Prostate gland (tissue), 2 donors: ENCODE data around the gene ERN1. TPM values are rescaled to one million over a fixed set of nuclear protein-coding genes. Genes with fewer than 3 reads are reported as not detected.
A peak's percentile ranks its signal among the peaks of the same experiment; 100 is the strongest.
"Not testable (repeated sequence)": the region's sequence is repeated elsewhere in the genome, so short reads cannot be mapped to it uniquely, and the experiment has no call there.

ENCODE experiments used
- DNase-seq: peaks from one replicate; pipeline ENCODE4 v3.0.0-alpha.2; 2019; ENCODE audit warnings: low spot score
- H3K27ac ChIP-seq, 2 donors: fragments of 200-600 bp; sonication (generic); 2 replicates each; pipeline ENCODE4 v1.5.1; 2017 to 2019
- H3K27me3 ChIP-seq: fragments of 200-600 bp; sonication (generic); replicated peaks from 2 replicates; pipeline ENCODE4 v1.5.1; 2019; ENCODE audit not compliant: insufficient read depth
- H3K36me3 ChIP-seq, 2 donors: fragments of 200-600 bp; sonication (generic); 1 replicate in 1 of 2; 2 replicates in 1 of 2; pipeline versions ENCODE4 v1.5.1 to v1.8.1; 2017 to 2019
- H3K4me1 ChIP-seq: fragments of 200-600 bp; sonication (generic); replicated peaks from 2 replicates; pipeline ENCODE4 v1.5.1; 2019
- H3K4me3 ChIP-seq, 2 donors: fragments of 200-600 bp; sonication (generic); 2 replicates each; pipeline ENCODE4 v1.5.1; 2017 to 2019
- H3K9me3 ChIP-seq: fragments of 200-600 bp; sonication (generic); 2 replicates; pipeline ENCODE4 v1.5.1; 2017
- POLR2A ChIP-seq: fragments of 450-650 bp; IDR thresholded peaks from one replicate; pipeline ENCODE4 v1.6.1; 2016; ENCODE audit warnings: antibody characterized with exemption, mild to moderate bottlenecking
- POLR2AphosphoS5 ChIP-seq: sonication (generic); formaldehyde crosslinking; IDR thresholded peaks from one replicate; pipeline ENCODE4 v1.6.1; 2017; ENCODE audit warnings: antibody characterized with exemption
- WGBS: methylation state at CpG from one replicate; pipeline ENCODE4 v1.1.5; 2018; 5-methylcytosine and 5-hydroxymethylcytosine counted together
- intact Hi-C: fragments of 100-400 bp; cut with DNase I; formaldehyde crosslinking; loops from one replicate; pipeline ENCODE4 v1.14.2; 2022
- total RNA-seq, 2 donors: library from RNA; depleted of rRNA; stranded (reverse); fragments of >200 nt; gene quantifications; one replicate each; pipeline ENCODE4 v1.1.0, GENCODE V29; 2016
- TF ChIP-seq, protein P1 (sequence below), 4 experiments: fragments of 200-600 bp in 2 of 4; fragments of 450-650 bp in 2 of 4; sonication (generic) in 2 of 4; IDR thresholded peaks; 1 replicate in 3 of 4; 2 replicates in 1 of 4; pipeline ENCODE4 v1.5.1; 2016 to 2019; ENCODE audit warnings: antibody characterized with exemption in 4 of 4, mild to moderate bottlenecking in 2 of 4, moderate library complexity in 2 of 4

The ERN1 gene
- 10 to 100 TPM; 14.4 to 21.4 TPM for total RNA-seq

DNA sequence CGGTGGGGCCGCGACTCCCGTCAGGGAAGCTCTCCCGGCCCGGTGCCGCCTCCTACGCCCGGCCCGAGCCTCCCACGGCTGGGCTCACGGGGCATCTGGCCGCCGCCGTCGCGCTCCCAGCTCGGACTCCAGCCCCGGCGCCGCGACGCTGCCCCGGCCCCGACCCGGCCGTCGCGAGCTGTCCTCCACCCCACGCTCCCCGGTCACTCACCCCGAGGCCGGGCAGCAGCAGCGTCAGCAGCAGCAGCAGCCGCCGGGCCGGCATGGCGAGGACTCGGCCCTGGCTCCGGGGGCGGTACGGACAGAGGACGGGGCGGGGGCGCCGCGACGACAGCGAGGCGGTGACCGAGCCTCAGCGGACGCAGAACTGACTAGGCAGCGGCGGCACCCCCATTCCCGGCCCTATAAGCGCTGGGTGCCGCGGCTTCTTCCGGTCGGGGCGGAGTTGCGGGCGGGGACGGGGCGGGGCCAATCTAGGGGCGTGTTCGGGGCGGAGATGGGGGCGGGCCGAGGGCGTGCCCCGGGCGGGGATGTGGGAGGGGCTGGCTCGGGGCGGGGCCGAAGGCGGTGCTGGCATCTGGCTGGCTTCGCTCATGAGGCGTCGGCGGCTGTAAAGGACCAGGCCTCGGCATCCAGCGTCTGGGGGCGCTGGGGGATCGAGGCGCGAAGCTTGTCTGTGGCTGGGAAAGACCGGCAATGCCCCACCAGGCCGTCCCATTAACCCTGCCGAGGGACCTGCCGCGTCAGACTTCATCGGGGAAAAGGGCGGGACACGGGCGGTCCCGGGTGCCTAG, at the start of gene ERN1:
TSS of gene ERN1 (minus strand) at position 380 of the 794 bp plus-strand sequence. CDS start at position 265, 115 bp downstream.
- Histone ChIP-seq H3K36me3 (no peaks in the 10 kb centered on the region), H3K9me3 (no peaks in the 10 kb centered on the region), H3K27me3 (no peaks in the 10 kb centered on the region), H3K4me1 (peaks cover 4% of the 10 kb centered on the region), H3K4me3 (peak within 1 kb of the TSS; percentile 78 to 90), H3K27ac (peak within 1 kb of the TSS; percentile 93 to 94)
- intact Hi-C loops, result loop anchor here (5.0 kb wide), 1 partner anchor 152 kb away; no protein-coding TSS in a partner anchor
- TF ChIP-seq POLR2AphosphoS5 (peak; percentile 74), POLR2A (peak; percentile 94)
- TF ChIP-seq, protein P1, sequence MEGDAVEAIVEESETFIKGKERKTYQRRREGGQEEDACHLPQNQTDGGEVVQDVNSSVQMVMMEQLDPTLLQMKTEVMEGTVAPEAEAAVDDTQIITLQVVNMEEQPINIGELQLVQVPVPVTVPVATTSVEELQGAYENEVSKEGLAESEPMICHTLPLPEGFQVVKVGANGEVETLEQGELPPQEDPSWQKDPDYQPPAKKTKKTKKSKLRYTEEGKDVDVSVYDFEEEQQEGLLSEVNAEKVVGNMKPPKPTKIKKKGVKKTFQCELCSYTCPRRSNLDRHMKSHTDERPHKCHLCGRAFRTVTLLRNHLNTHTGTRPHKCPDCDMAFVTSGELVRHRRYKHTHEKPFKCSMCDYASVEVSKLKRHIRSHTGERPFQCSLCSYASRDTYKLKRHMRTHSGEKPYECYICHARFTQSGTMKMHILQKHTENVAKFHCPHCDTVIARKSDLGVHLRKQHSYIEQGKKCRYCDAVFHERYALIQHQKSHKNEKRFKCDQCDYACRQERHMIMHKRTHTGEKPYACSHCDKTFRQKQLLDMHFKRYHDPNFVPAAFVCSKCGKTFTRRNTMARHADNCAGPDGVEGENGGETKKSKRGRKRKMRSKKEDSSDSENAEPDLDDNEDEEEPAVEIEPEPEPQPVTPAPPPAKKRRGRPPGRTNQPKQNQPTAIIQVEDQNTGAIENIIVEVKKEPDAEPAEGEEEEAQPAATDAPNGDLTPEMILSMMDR (IDR thresholded peaks at IDR 0.05), result peak in 2 of 4 experiments; percentile 8 to 11
- DNase-seq, result peak; percentile 95
- WGBS, result under 1% methylated on average over 71 of the region's 98 CpGs

DNA sequence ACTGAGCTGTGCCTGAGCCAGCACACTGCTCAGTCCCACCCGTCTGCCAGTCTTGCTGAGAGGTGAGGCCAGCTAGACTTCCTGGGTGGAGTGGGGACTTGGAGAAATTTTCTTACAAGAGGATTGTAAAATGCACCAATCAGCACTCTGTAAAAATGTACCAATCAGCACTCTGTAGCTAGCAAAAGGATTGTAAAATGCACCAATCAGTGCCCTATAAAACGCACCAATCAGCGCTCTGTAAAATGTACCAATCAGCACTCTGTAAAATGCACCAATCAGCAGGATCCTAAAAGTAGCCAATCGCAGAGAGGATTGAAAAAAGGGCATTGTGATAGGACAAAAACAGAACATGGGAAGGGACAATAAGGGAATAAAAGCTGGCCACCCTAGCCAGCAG, 49.1 kb upstream of the ERN1 start:
- intact Hi-C loops, H3K27ac ChIP-seq, DNase-seq: not testable (repeated sequence)

DNA sequence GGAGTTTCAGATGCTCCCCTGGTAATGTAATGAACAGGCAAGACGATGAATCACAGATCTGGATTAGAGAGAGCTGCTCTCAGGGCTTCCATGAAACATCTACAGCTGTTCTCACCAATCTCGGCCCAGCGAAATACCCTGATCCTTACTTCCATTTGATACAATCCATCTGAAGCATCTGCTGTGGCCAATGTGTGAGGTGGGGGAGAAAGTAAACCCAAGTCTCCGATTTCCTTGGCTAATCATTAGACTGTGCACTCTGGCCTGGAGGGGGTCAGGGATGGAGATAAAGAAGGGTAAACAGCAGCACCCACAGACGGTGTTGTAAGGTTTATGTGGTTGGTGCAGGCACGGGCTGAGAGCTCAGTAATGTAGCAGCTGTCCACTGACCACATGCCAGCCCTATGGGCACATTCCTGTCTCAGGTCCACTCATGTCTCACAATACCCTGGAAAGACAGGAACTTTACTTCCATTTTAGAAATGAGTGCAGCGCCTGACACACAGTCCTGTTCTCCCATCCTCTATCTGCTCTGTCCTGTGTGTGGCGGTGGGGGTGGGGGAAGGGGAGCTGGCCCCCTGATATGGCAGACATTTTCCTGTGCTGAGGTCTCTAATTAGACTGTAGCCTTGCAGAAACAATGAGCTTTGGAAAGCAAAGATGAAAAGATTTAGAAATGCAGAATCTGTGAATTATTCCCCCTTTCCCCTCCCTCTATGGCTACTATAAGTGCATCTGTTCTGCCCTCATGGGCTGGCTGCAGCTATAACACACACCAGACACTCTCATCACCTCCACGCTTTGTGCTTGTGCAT, 48.3 kb upstream of the ERN1 start:
- Histone ChIP-seq H3K27ac (no peak overlapping the region), H3K27me3 (no peaks in the 10 kb centered on the region), H3K9me3 (no peaks in the 10 kb centered on the region), H3K4me3 (no peak overlapping the region), H3K36me3 (no peaks in the 10 kb centered on the region), H3K4me1 (no peaks in the 10 kb centered on the region)
- DNase-seq, result no peak
- intact Hi-C loops, result no loop called here
- WGBS, result 74% methylated on average over 9 of the region's 9 CpGs
- TF ChIP-seq POLR2AphosphoS5, result no peak
- no peak for TF ChIP-seq POLR2A
- TF ChIP-seq, protein P1 (IDR thresholded peaks at IDR 0.05), result no peak

More for the DNA sequence above, 49.1 kb upstream of the ERN1 start:
- H3K4me1 ChIP-seq, H3K4me3 ChIP-seq, H3K27me3 ChIP-seq, H3K9me3 ChIP-seq, H3K36me3 ChIP-seq: not testable (repeated sequence)
- WGBS, result 48% methylated on average over 4 of the region's 4 CpGs

DNA sequence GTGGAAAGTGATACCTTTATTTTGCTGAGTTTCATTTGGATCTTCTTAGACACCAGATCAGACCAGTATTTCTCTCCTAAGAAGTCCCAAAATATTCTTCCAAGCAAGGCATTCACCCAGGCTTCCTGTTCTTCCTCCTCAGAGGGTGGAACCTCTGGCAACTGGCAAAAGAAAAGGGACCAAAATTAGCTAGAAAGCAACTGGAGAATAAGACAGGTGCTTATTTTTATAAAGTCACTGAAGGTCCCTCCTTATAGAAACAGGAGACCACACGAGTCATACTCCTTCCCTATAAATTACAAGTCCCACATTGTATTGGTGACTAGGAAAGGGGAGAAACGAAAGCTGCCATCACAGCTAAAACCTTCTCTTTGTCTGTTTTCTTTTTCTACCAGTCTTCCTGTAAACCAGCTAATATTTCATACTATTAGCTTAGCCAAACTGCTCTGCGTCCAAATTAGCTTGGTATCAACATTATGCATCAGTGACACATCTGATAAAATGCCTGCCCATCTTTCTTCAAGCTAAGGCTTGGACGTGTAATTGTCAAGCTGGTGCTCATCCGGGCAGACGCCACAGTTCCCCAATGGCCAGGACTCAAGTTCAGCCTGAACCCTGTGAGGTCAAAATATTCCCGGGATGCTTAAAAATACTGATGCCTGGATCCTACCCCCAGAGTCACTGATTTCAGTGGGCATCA, 47.5 kb upstream of the ERN1 start:
- Histone ChIP-seq H3K27me3 (no peaks in the 10 kb centered on the region), H3K4me1 (no peaks in the 10 kb centered on the region), H3K36me3 (no peaks in the 10 kb centered on the region), H3K9me3 (no peaks in the 10 kb centered on the region), H3K4me3 (no peak overlapping the region), H3K27ac (no peak overlapping the region)
- 79% methylated on average over 7 of the region's 7 CpGs for WGBS
- TF ChIP-seq POLR2AphosphoS5, result no peak
- no peak for TF ChIP-seq POLR2A
- TF ChIP-seq, protein P1 (IDR thresholded peaks at IDR 0.05), result no peak
- intact Hi-C loops, result no loop called here
- DNase-seq, result no peak

DNA sequence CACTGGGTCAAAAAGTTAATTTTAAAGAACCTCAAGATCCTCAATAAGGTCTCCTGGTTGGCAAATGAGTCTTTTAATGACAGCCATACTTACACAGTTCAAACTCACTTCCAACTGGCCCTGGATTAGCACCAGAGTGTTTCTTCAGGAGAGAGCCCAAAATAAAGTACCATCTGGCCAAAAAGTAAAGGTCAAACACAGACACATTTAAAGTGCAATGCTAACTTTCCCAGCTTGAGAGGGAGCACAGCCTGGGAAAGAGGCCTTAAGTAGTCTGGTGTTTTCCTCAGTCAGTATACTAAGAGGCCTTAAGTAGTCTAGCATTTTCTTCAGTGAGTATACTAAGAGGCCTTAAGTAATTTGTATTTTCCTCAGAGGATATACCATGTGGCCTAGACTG, 46.6 kb upstream of the ERN1 start:
- TF ChIP-seq, protein P1 (IDR thresholded peaks at IDR 0.05), result no peak
- no peaks in the 10 kb centered on the region for H3K9me3 ChIP-seq
- no peak overlapping the region for H3K27ac ChIP-seq
- no peak overlapping the region for H3K4me3 ChIP-seq
- no peaks in the 10 kb centered on the region for H3K4me1 ChIP-seq
- intact Hi-C loops, result no loop called here
- H3K27me3 ChIP-seq, result no peaks in the 10 kb centered on the region
- DNase-seq, result no peak
- H3K36me3 ChIP-seq, result no peaks in the 10 kb centered on the region
